Measurements from ENCODE around the gene ST8SIA1.

Gene ST8SIA1

DNA sequence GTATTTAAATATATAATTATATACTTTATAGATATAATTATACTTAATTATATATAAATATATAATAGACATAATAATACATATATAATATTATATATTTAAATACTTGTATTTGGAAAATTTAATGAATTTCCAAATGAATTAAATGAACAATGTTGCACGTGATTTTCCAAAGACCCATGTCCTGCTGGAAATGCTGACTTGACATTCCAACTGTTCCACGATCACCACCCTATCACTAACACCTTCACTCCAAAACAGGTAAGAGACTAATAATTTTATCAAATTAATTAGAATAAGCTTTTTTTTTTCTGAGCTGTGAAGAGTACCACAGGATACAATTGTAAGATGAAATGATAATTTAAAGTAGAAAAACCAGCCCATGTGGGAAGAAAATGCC lies 103.4 kb downstream of the ST8SIA1 start:
- Histone ChIP-seq H3K27ac (ENCODE audit: low read length) (no peak overlapping the region), H3K36me3 (ENCODE audit: control insufficient read depth, low read depth, low read length) (no peaks in the 10 kb centered on the region), H3K9me3 (ENCODE audit: control insufficient read depth, low read depth, low read length) (no peaks in the 10 kb centered on the region), H3K27me3 (ENCODE audit: control insufficient read depth, insufficient read depth, low read length) (no peaks in the 10 kb centered on the region), H3K4me1 (ENCODE audit: control insufficient read depth, low read depth, low read length) (no peaks in the 10 kb centered on the region), H3K9ac (ENCODE audit: low read length) (no peak overlapping the region), H3K4me3 (ENCODE audit: low read length) (no peak overlapping the region)

DNA sequence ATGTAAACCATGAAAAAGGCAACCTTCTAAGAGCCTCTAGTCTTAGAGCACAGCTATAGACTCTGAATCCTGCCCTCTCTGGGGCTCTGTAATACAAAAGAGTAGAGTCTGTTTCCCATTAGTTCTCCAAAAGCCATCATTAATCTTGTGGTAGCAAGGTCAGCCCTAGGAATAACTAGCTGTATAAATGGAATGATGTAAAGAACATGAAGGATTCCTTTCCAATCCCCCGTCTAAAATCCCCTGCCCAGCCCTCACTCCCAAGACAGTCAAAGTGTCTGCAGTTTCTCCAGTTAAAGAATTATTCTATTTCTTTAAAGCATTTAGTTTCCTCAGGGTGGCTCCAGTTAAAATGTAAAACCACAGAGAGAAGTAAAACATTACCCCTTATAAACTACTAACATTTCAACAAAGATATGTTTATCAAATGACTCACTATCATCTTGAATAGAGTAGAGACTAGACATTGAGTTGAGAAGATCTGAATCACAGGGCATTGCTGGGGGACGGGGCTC lies 104.2 kb downstream of the ST8SIA1 start:
- Histone ChIP-seq H3K4me3 (ENCODE audit: low read length) (no peak overlapping the region), H3K4me1 (ENCODE audit: control insufficient read depth, low read depth, low read length) (peaks cover 5% of the 10 kb centered on the region), H3K27ac (ENCODE audit: low read length) (no peak overlapping the region), H3K9me3 (ENCODE audit: control insufficient read depth, low read depth, low read length) (no peaks in the 10 kb centered on the region), H3K27me3 (ENCODE audit: control insufficient read depth, insufficient read depth, low read length) (no peaks in the 10 kb centered on the region), H3K36me3 (ENCODE audit: control insufficient read depth, low read depth, low read length) (no peaks in the 10 kb centered on the region), H3K9ac (ENCODE audit: low read length) (no peak overlapping the region)

DNA sequence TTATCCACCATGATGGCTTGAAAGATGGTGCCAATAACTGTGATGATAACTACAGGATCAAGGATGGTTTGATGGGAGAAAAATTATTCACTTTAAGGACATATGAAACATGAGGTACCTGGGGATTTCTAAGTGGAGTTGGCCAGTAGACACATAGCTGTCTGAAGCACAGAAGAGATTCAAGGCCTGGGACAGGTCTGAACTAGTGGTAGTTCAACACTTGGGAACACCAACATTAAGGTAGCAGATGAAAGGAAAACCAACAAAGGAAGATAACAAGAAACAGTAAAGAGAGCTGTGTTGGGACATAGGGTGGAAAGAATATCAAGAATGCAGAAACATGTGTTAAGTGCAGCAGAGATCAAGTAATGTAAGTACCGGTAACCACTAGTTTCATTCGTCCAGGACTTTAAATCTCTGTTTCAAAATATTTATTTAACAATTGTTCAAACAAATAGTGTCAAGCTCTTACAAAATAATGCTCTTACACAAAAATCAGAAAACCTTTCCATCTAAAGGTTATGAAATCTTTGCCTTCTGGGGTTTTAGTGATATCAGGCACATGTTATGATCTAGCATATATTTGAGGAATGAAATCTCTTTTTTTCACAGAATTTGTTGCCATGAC lies 104.7 kb downstream of the ST8SIA1 start:
- Histone ChIP-seq H3K4me1 (ENCODE audit: control insufficient read depth, low read depth, low read length) (peaks cover 8% of the 10 kb centered on the region), H3K9ac (ENCODE audit: low read length) (no peak overlapping the region), H3K27ac (ENCODE audit: low read length) (no peak overlapping the region), H3K27me3 (ENCODE audit: control insufficient read depth, insufficient read depth, low read length) (no peaks in the 10 kb centered on the region), H3K4me3 (ENCODE audit: low read length) (no peak overlapping the region), H3K36me3 (ENCODE audit: control insufficient read depth, low read depth, low read length) (no peaks in the 10 kb centered on the region), H3K9me3 (ENCODE audit: control insufficient read depth, low read depth, low read length) (no peaks in the 10 kb centered on the region)

DNA sequence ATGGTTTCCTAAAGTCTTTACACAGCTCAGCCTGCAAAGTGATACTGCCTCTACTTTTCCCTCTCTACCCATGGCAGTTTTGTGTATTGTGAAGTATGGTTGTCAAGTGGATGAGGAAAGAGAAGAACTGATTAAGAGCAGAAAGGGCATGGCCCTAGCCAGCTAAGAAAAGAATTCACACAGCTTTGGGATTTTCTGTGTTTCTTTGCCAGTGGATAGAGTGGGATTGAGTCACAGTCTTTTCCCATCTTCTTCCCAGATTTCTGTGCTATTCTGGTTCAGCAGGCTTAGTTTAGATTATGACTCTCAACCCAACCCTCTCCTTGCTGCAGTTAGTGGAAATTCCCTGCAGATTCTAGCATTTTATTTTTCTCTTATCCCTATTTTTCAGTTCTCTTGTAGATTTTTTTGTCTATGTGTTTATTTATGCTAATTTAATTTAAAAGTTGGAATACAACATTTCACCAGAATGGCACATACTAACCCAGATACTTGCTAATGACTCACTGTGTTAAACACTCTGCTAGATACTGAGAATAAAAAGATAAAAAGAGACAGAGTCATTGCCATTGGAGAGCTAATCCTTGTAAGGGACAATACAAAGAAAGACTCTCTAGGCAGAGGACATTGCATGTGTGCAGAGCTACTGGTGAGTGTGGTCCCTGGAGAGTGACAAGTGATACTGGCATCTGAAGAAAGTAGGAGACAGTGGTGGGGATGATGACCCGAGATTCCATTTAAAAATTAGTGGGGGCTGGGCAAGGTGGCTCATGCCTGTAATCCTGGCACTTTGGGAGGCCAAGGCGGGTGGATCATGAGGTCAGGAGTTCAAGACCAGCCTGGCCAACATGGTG lies 106.3 kb downstream of the ST8SIA1 start:
- no peak overlapping the region for H3K27ac ChIP-seq (ENCODE audit: low read length)
- no peaks in the 10 kb centered on the region for H3K9me3 ChIP-seq (ENCODE audit: control insufficient read depth, low read depth, low read length)
- no peaks in the 10 kb centered on the region for H3K27me3 ChIP-seq (ENCODE audit: control insufficient read depth, insufficient read depth, low read length)
- H3K36me3 ChIP-seq (ENCODE audit: control insufficient read depth, low read depth, low read length): no peaks in the 10 kb centered on the region
- no peak overlapping the region for H3K9ac ChIP-seq (ENCODE audit: low read length)
- peaks cover 8% of the 10 kb centered on the region for H3K4me1 ChIP-seq (ENCODE audit: control insufficient read depth, low read depth, low read length)
- H3K4me3 ChIP-seq (ENCODE audit: low read length): no peak overlapping the region

DNA sequence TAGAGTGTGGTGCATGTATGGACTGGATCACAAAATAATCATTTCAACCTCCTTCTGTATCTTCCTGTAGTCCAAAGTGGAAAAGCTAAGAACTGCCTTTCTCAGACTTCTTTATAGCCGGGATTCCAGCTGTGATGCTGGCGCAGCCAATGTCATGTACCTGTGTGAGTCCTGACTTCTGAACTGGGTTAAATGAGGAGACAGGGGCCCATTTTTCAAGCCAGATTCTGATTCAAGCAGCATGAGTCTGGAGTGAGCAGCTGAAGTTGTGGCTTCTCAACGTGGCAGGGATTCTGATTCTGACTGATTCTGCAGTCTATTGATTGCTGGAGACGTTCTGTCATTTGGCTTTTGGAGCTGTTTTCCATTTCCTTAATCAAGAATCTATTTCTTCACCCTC lies 111.2 kb downstream of the ST8SIA1 start:
- H3K27ac ChIP-seq (ENCODE audit: low read length): no peak overlapping the region
- peaks cover 8% of the 10 kb centered on the region for H3K4me1 ChIP-seq (ENCODE audit: control insufficient read depth, low read depth, low read length)
- no peaks in the 10 kb centered on the region for H3K9me3 ChIP-seq (ENCODE audit: control insufficient read depth, low read depth, low read length)
- H3K27me3 ChIP-seq (ENCODE audit: control insufficient read depth, insufficient read depth, low read length): no peaks in the 10 kb centered on the region
- H3K4me3 ChIP-seq (ENCODE audit: low read length): no peak overlapping the region
- H3K9ac ChIP-seq (ENCODE audit: low read length): no peak overlapping the region
- H3K36me3 ChIP-seq (ENCODE audit: control insufficient read depth, low read depth, low read length): no peaks in the 10 kb centered on the region

DNA sequence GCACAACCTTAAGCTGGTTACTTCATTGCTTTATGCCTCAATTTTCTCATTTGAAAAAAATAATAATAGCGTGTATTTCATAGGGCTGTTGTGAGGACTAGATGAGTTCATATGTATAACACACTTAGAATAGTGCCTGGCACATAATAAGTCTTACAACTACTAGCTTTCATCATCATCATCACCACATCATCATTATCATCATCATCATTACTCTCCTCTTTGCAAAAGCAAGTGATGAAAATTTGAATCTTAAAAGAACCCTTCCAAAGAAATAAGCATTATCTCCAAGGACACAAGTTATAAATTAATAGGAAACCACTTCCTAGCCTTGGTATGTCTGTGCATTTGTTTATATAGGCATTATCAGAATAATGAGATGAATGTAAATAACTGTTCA lies 117.0 kb downstream of the ST8SIA1 start:
- Histone ChIP-seq H3K9ac (ENCODE audit: low read length) (no peak overlapping the region), H3K9me3 (ENCODE audit: control insufficient read depth, low read depth, low read length) (no peaks in the 10 kb centered on the region), H3K4me1 (ENCODE audit: control insufficient read depth, low read depth, low read length) (no peaks in the 10 kb centered on the region), H3K4me3 (ENCODE audit: low read length) (no peak overlapping the region), H3K27me3 (ENCODE audit: control insufficient read depth, insufficient read depth, low read length) (no peaks in the 10 kb centered on the region), H3K36me3 (ENCODE audit: control insufficient read depth, low read depth, low read length) (no peaks in the 10 kb centered on the region), H3K27ac (ENCODE audit: low read length) (no peak overlapping the region)

DNA sequence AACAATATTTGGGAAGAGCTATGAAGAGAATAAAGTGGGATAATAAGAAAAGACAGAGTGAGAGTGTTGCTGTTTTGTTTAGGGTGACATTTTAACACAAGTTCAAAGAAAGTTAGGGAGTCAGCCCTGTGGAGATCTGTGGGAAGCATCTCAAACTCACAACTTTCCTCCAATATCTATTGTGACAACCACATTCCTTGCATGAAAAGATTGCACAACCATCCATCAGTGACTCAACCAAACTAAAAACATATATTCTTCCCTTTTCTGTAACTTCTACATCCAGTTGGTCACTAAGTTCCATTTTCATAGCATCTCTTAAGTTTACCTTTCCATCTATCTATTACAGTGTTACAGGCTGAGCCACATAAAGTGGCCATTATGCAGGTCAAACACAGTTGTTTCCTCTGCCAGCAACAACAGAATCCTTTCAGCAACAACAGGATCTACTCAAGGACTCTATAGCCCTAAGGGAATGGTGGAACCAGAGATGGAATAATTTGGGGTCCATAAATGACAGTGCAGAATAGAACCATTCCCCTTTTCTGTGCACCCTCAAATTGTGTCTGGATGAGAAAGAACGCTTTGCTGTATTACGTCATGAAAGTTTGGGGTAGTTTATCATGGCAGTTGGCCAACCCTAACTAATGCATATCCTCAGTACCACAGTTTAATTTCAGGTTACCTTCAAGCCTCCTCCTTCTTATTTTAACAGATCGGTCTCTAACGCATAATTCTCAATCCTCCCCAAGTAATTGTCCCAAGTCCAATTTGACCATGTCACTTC lies 118.8 kb downstream of the ST8SIA1 start:
- H3K27me3 ChIP-seq (ENCODE audit: control insufficient read depth, insufficient read depth, low read length): no peaks in the 10 kb centered on the region
- no peaks in the 10 kb centered on the region for H3K36me3 ChIP-seq (ENCODE audit: control insufficient read depth, low read depth, low read length)
- no peaks in the 10 kb centered on the region for H3K4me1 ChIP-seq (ENCODE audit: control insufficient read depth, low read depth, low read length)
- H3K9ac ChIP-seq (ENCODE audit: low read length): no peak overlapping the region
- H3K9me3 ChIP-seq (ENCODE audit: control insufficient read depth, low read depth, low read length): no peaks in the 10 kb centered on the region
- no peak overlapping the region for H3K4me3 ChIP-seq (ENCODE audit: low read length)
- H3K27ac ChIP-seq (ENCODE audit: low read length): no peak overlapping the region

DNA sequence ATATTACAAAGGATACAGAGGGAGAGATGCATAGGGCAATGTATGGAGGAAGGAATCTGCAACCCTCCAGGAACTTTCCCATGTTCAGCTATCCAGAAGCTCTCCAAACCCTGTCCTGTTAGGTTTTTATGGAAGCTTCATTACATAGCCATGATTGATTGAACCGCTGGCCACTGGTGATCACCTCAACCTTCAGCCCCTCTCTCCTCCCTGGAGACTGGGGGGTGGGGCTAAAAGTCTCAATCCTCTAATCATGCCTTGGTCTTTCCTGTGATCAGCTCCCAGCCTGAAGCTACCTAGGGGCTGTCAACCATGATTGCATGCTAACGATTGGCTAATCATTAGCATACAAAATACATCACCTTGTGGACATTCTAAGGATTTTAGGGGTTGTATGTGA lies 123.4 kb downstream of the ST8SIA1 start:
- Histone ChIP-seq H3K4me1 (ENCODE audit: control insufficient read depth, low read depth, low read length) (no peaks in the 10 kb centered on the region), H3K36me3 (ENCODE audit: control insufficient read depth, low read depth, low read length) (no peaks in the 10 kb centered on the region), H3K27ac (ENCODE audit: low read length) (no peak overlapping the region), H3K4me3 (ENCODE audit: low read length) (no peak overlapping the region), H3K9ac (ENCODE audit: low read length) (no peak overlapping the region), H3K9me3 (ENCODE audit: control insufficient read depth, low read depth, low read length) (no peaks in the 10 kb centered on the region), H3K27me3 (ENCODE audit: control insufficient read depth, insufficient read depth, low read length) (no peaks in the 10 kb centered on the region)

DNA sequence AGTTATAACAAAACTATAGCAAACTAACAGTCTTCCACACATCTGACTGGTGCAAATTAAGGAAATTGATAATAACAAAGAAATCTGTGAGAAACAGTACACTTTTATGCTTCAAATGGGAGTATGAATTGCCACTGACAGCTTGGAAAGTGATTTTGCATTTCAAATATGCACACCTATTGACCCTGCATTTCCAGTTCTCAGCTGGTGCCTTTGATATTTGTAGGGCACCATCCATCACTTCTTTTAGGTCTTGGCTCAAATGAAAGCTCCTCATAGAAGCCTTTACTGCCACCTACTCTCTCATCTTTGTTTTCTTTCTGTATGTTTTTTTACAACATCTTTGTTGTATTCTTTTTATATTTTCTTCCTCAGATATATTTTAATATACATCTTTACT lies 125.1 kb downstream of the ST8SIA1 start:
- Histone ChIP-seq H3K27ac (ENCODE audit: low read length) (no peak overlapping the region), H3K4me3 (ENCODE audit: low read length) (no peak overlapping the region), H3K9ac (ENCODE audit: low read length) (no peak overlapping the region), H3K9me3 (ENCODE audit: control insufficient read depth, low read depth, low read length) (no peaks in the 10 kb centered on the region), H3K4me1 (ENCODE audit: control insufficient read depth, low read depth, low read length) (no peaks in the 10 kb centered on the region), H3K27me3 (ENCODE audit: control insufficient read depth, insufficient read depth, low read length) (no peaks in the 10 kb centered on the region), H3K36me3 (ENCODE audit: control insufficient read depth, low read depth, low read length) (no peaks in the 10 kb centered on the region)

DNA sequence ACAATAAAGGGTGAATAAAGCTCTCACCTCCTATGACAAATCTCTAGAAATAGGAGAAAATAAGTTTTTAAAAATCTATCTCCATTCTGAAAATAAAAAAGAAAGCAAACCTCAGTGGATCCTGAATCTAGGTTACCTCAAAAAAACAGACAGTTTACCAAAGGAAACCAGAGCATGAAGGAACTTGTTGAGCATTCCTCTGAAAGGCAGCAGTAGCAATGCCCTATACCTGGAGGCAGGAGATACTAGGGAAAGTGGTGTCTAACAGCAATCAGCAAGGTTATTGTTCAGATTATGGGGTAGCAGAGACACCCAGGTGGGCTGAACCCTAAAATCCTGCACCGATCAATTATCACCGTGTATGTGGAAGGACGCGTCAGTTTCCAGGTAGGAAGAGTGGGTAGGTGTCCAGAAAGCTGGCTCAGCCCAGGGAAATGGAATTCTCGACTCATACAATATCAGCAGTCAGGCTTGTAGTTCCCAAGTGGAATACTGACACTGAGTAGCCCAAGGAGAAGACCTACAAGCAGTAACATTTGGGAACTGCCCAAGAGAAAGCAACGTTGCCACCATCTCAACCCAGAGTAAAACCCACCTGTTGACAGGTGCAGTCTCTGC lies 128.3 kb downstream of the ST8SIA1 start:
- H3K27ac ChIP-seq (ENCODE audit: low read length): no peak overlapping the region
- no peak overlapping the region for H3K9ac ChIP-seq (ENCODE audit: low read length)
- no peaks in the 10 kb centered on the region for H3K36me3 ChIP-seq (ENCODE audit: control insufficient read depth, low read depth, low read length)
- H3K27me3 ChIP-seq (ENCODE audit: control insufficient read depth, insufficient read depth, low read length): no peaks in the 10 kb centered on the region
- no peaks in the 10 kb centered on the region for H3K9me3 ChIP-seq (ENCODE audit: control insufficient read depth, low read depth, low read length)
- H3K4me1 ChIP-seq (ENCODE audit: control insufficient read depth, low read depth, low read length): no peaks in the 10 kb centered on the region
- no peak overlapping the region for H3K4me3 ChIP-seq (ENCODE audit: low read length)

DNA sequence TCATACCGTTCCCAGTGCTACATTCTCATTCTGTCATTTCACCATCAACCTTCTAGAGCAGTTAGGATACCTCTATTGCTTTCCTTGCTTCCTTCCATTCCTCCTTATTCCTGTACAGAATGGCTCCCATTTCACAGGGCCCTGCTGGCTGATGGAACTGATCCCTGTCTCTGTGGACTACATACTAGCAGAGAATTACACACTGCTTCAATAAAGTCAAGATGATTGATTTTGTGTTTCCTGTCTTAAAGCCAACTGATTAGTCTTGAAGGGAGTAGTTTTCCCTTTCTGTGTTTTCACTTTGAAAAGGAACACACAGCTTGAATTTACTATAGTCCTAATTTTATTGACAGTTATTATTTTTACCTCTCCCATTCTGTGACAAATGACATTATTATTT lies 130.1 kb downstream of the ST8SIA1 start:
- H3K36me3 ChIP-seq (ENCODE audit: control insufficient read depth, low read depth, low read length): no peaks in the 10 kb centered on the region
- no peaks in the 10 kb centered on the region for H3K4me1 ChIP-seq (ENCODE audit: control insufficient read depth, low read depth, low read length)
- H3K27me3 ChIP-seq (ENCODE audit: control insufficient read depth, insufficient read depth, low read length): no peaks in the 10 kb centered on the region
- H3K27ac ChIP-seq (ENCODE audit: low read length): no peak overlapping the region
- no peak overlapping the region for H3K4me3 ChIP-seq (ENCODE audit: low read length)
- no peak overlapping the region for H3K9ac ChIP-seq (ENCODE audit: low read length)
- H3K9me3 ChIP-seq (ENCODE audit: control insufficient read depth, low read depth, low read length): no peaks in the 10 kb centered on the region
